HEK293 (cell line): ENCODE results near the gene MTMR10.

Experiments used
- CTCF ChIA-PET: fragments of 350-600 bp; formaldehyde crosslinking; extraction: SDS; loops from one replicate; lab custom pipeline; 2021; ENCODE audit warnings: antibody characterized with exemption; lab: Yijun Ruan, JAX
- POLR2A ChIA-PET: fragments of 300-600 bp; formaldehyde crosslinking; extraction: SDS; loops from one replicate; lab custom pipeline; 2020; ENCODE audit warnings: antibody characterized with exemption, inconsistent platforms; lab: Yijun Ruan, JAX
- H3K27ac ChIP-seq: fragments of 200-500 bp; sonication (Bioruptor generic); 2 replicates; pipeline ENCODE4 v1.5.1; 2014; ENCODE audit warnings: low read depth, low read length, control low read depth, inconsistent platforms; ENCODE audit errors: extremely low read depth
- H3K36me3 ChIP-seq, 2 experiments: fragments of 200-500 bp in 1 of 2; sonication (Bioruptor generic) in 1 of 2; 1 replicate in 1 of 2; 2 replicates in 1 of 2; pipeline ENCODE4 v1.5.1; 2014 to 2017; ENCODE audit warnings: inconsistent platforms in 2 of 2, low read length in 2 of 2; ENCODE audit not compliant: control insufficient read depth in 2 of 2, insufficient read depth in 1 of 2
- H3K4me1 ChIP-seq: fragments of 200-500 bp; sonication (Bioruptor generic); 2 replicates; pipeline ENCODE4 v1.5.1; 2014; ENCODE audit warnings: mild to moderate bottlenecking, low read length, inconsistent platforms; ENCODE audit not compliant: control insufficient read depth, insufficient read depth
- H3K4me3 ChIP-seq: 2 replicates; pipeline ENCODE4 v1.5.1; 2011; ENCODE audit warnings: low read depth, mild to moderate bottlenecking, control low read depth, low read length, moderate library complexity
- H3K9me3 ChIP-seq: fragments of 200-500 bp; sonication (Bioruptor generic); 2 replicates; pipeline ENCODE4 v1.5.1; 2014; ENCODE audit warnings: low read depth, low read length, inconsistent platforms; ENCODE audit not compliant: control insufficient read depth, insufficient read depth
- GFI1B ChIP-seq: fragments of 450-650 bp; formaldehyde crosslinking; IDR thresholded peaks from 2 replicates; pipeline ENCODE4 v1.5.1; 2016; ENCODE audit warnings: missing biosample characterization, missing genetic modification characterization
- GLIS2 ChIP-seq: fragments of 450-650 bp; formaldehyde crosslinking; IDR thresholded peaks from 2 replicates; pipeline ENCODE4 v1.5.1; 2016; ENCODE audit warnings: missing biosample characterization, missing genetic modification characterization
- PRDM10 ChIP-seq: fragments of 450-650 bp; formaldehyde crosslinking; IDR thresholded peaks from 2 replicates; pipeline ENCODE4 v1.5.1; 2016; ENCODE audit warnings: missing biosample characterization, missing genetic modification characterization
- PRDM6 ChIP-seq: fragments of 450-650 bp; formaldehyde crosslinking; IDR thresholded peaks from 2 replicates; pipeline ENCODE4 v1.5.1; 2017; ENCODE audit warnings: missing biosample characterization, missing genetic modification characterization
- REST ChIP-seq: fragments of 450-650 bp; formaldehyde crosslinking; IDR thresholded peaks from 2 replicates; pipeline ENCODE4 v1.5.1; 2016; ENCODE audit warnings: missing biosample characterization, missing genetic modification characterization
- ZBTB21 ChIP-seq: fragments of 450-650 bp; formaldehyde crosslinking; IDR thresholded peaks from 2 replicates; pipeline ENCODE4 v1.5.1; 2017; ENCODE audit warnings: missing biosample characterization, missing genetic modification characterization
- ZNF184 ChIP-seq: fragments of 450-650 bp; IDR thresholded peaks from 2 replicates; pipeline ENCODE4 v1.5.1; 2018; ENCODE audit warnings: missing biosample characterization, mild to moderate bottlenecking, missing genetic modification characterization
- ZNF26 ChIP-seq: fragments of 450-650 bp; formaldehyde crosslinking; IDR thresholded peaks from 2 replicates; pipeline ENCODE4 v1.5.1; 2016; ENCODE audit warnings: missing biosample characterization, missing genetic modification characterization
- ZNF391 ChIP-seq: fragments of 450-650 bp; formaldehyde crosslinking; IDR thresholded peaks from 2 replicates; pipeline ENCODE4 v1.5.1; 2016; ENCODE audit warnings: low read depth, missing biosample characterization, missing genetic modification characterization, borderline replicate concordance
- ZNF398 ChIP-seq: fragments of 450-650 bp; formaldehyde crosslinking; IDR thresholded peaks from 2 replicates; pipeline ENCODE4 v1.5.1; 2017; ENCODE audit warnings: missing biosample characterization, missing genetic modification characterization
- ZNF530 ChIP-seq: fragments of 450-650 bp; formaldehyde crosslinking; IDR thresholded peaks from 2 replicates; pipeline ENCODE4 v1.5.1; 2016; ENCODE audit warnings: low read depth, missing biosample characterization, missing genetic modification characterization
- ZNF544 ChIP-seq: fragments of 450-650 bp; formaldehyde crosslinking; IDR thresholded peaks from 2 replicates; pipeline ENCODE4 v1.5.0; 2017; ENCODE audit warnings: missing biosample characterization, missing genetic modification characterization
- ZNF549 ChIP-seq: fragments of 450-650 bp; IDR thresholded peaks from 2 replicates; pipeline ENCODE4 v1.5.1; 2018; ENCODE audit warnings: missing biosample characterization, missing genetic modification characterization, mild to moderate bottlenecking, inconsistent platforms, moderate library complexity
- ZNF555 ChIP-seq: fragments of 450-650 bp; formaldehyde crosslinking; conservative IDR thresholded peaks from 2 replicates; pipeline ENCODE4 v1.5.1; 2017; ENCODE audit warnings: missing biosample characterization, mild to moderate bottlenecking, missing genetic modification characterization, inconsistent platforms
- ZNF561 ChIP-seq: fragments of 450-650 bp; IDR thresholded peaks from 2 replicates; pipeline ENCODE4 v1.5.1; 2018; ENCODE audit warnings: missing biosample characterization, missing genetic modification characterization, borderline replicate concordance
- ZNF624 ChIP-seq: fragments of 450-650 bp; formaldehyde crosslinking; IDR thresholded peaks from 2 replicates; pipeline ENCODE4 v1.5.1; 2017; ENCODE audit warnings: missing biosample characterization, missing genetic modification characterization
- ZNF670 ChIP-seq: fragments of 450-650 bp; formaldehyde crosslinking; IDR thresholded peaks from 2 replicates; pipeline ENCODE4 v1.5.1; 2016; ENCODE audit warnings: missing biosample characterization, missing genetic modification characterization, low read depth
- ZNF707 ChIP-seq: fragments of 450-650 bp; formaldehyde crosslinking; IDR thresholded peaks from 2 replicates; pipeline ENCODE4 v1.5.1; 2016; ENCODE audit warnings: missing biosample characterization, missing genetic modification characterization
- ZNF768 ChIP-seq: fragments of 450-650 bp; formaldehyde crosslinking; IDR thresholded peaks from 2 replicates; pipeline ENCODE4 v1.5.1; 2018; ENCODE audit warnings: missing biosample characterization, mild to moderate bottlenecking, missing genetic modification characterization
- ZNF777 ChIP-seq: fragments of 450-650 bp; formaldehyde crosslinking; IDR thresholded peaks from 2 replicates; pipeline ENCODE4 v1.5.1; 2017; ENCODE audit warnings: missing biosample characterization, missing genetic modification characterization, borderline replicate concordance
- ZNF830 ChIP-seq: fragments of 450-650 bp; IDR thresholded peaks from 2 replicates; pipeline ENCODE4 v1.5.0; 2018; ENCODE audit warnings: missing biosample characterization, missing genetic modification characterization, low read depth, mild to moderate bottlenecking, moderate library complexity
- ZSCAN23 ChIP-seq: fragments of 450-650 bp; formaldehyde crosslinking; IDR thresholded peaks from 2 replicates; pipeline ENCODE4 v1.5.1; 2016; ENCODE audit warnings: missing biosample characterization, missing genetic modification characterization

MTMR10 gene

GRCh38 chr15:30906366-30906765, 85.1 kb downstream of the MTMR10 start:
- no peaks in the 10 kb centered on the region for H3K4me1 ChIP-seq
- no peak overlapping the region for H3K4me3 ChIP-seq
- CTCF ChIA-PET: no interaction called here
- TF ChIP-seq GLIS2 (no peak), ZNF624 (tag by site-specific recombination) (no peak), ZNF530 (tag by site-specific recombination) (no peak), ZNF398 (tag by site-specific recombination) (no peak), ZNF549 (tag by site-specific recombination) (no peak), PRDM6 (tag by site-specific recombination) (no peak), REST (no peak), PRDM10 (tag by site-specific recombination) (no peak), ZNF830 (tag by site-specific recombination) (no peak), ZNF561 (tag by site-specific recombination) (no peak), ZNF184 (no peak), ZNF768 (no peak), ZNF555 (tag by site-specific recombination) (no peak), GFI1B (no peak), ZNF544 (tag by site-specific recombination) (no peak)
- TF ChIP-seq, all 188 proteins: peak for 0
- Histone ChIP-seq H3K9me3 (no peaks in the 10 kb centered on the region), H3K36me3 (peaks cover 0 to 39% of the 10 kb centered on the region in 2 experiments), H3K27ac (no peak overlapping the region)
- POLR2A ChIA-PET: no interaction called here

- Histone ChIP-seq H3K27ac (no peak overlapping the region), H3K4me3 (no peak overlapping the region), H3K36me3 (peaks cover 0 to 36% of the 10 kb centered on the region in 2 experiments), H3K4me1 (no peaks in the 10 kb centered on the region), H3K9me3 (no peaks in the 10 kb centered on the region)
- CTCF ChIA-PET: no interaction called here
- POLR2A ChIA-PET: no interaction called here
- TF ChIP-seq ZSCAN23 (no peak), ZNF707 (tag by site-specific recombination) (no peak), ZNF777 (tag by site-specific recombination) (no peak), ZNF670 (tag by site-specific recombination) (no peak), ZBTB21 (tag by site-specific recombination) (no peak), ZNF26 (tag by site-specific recombination) (no peak), ZNF391 (tag by site-specific recombination) (no peak)
Observed at GRCh38 chr15:30905821-30906220, 85.6 kb downstream of the MTMR10 start.
